GM23338 (cell line): ENCODE results near the gene GBE1. TPM values are rescaled to one million over a fixed set of nuclear protein-coding genes. Genes with fewer than 3 reads are reported as not detected.

Experiments
- ATAC-seq: fragments of 200-7000 bp; cut with Tn5 transposase; 3 replicates; pipeline ENCODE4 v1.9.1; 2020
- DNase-seq: peaks from one replicate; pipeline ENCODE4 v3.0.0-alpha.2; 2015; ENCODE audit warnings: low spot score
- H2AFZ ChIP-seq: fragments of 200-600 bp; sonication (generic); 2 replicates; pipeline ENCODE4 v1.8.0; 2016; ENCODE audit warnings: antibody characterized with exemption, mild to moderate bottlenecking, moderate library complexity
- H3F3A ChIP-seq: fragments of 200-600 bp; sonication (generic); replicated peaks from 2 replicates; pipeline ENCODE4 v1.8.0; 2017; ENCODE audit warnings: antibody characterized with exemption, mixed run types, low read depth
- H3K27ac ChIP-seq: fragments of 200-600 bp; sonication (generic); 2 replicates; pipeline ENCODE4 v1.6.1; 2016; ENCODE audit warnings: low read depth
- H3K27me3 ChIP-seq: fragments of 200-600 bp; sonication (generic); 2 replicates; pipeline ENCODE4 v1.8.0; 2016; ENCODE audit warnings: mild to moderate bottlenecking, mixed run types, moderate library complexity; ENCODE audit not compliant: insufficient read depth
- H3K36me3 ChIP-seq: fragments of 200-600 bp; sonication (generic); 2 replicates; pipeline ENCODE4 v1.8.0; 2016; ENCODE audit warnings: mild to moderate bottlenecking; ENCODE audit not compliant: insufficient read depth
- H3K4me1 ChIP-seq: fragments of 200-600 bp; sonication (generic); 2 replicates; pipeline ENCODE4 v1.8.0; 2016; ENCODE audit warnings: mild to moderate bottlenecking, moderate library complexity; ENCODE audit not compliant: insufficient read depth
- H3K4me2 ChIP-seq: fragments of 200-600 bp; sonication (generic); 2 replicates; pipeline ENCODE4 v1.7.1; 2017; ENCODE audit warnings: mixed run types
- H3K4me3 ChIP-seq: fragments of 200-600 bp; sonication (generic); 2 replicates; pipeline ENCODE4 v1.6.1; 2016; ENCODE audit warnings: mixed run types
- H3K79me2 ChIP-seq: fragments of 200-600 bp; sonication (generic); replicated peaks from 2 replicates; pipeline ENCODE4 v1.8.0; 2017; ENCODE audit warnings: mild to moderate bottlenecking; ENCODE audit not compliant: insufficient read depth
- H3K9me2 ChIP-seq: fragments of 200-600 bp; sonication (generic); 2 replicates; pipeline ENCODE4 v1.8.0; 2017; ENCODE audit not compliant: insufficient read depth
- H4K20me1 ChIP-seq: fragments of 200-600 bp; sonication (generic); replicated peaks from 2 replicates; pipeline ENCODE4 v1.8.0; 2017; ENCODE audit warnings: mild to moderate bottlenecking; ENCODE audit not compliant: insufficient read depth
- H3K27ac Mint-ChIP-seq: 2 replicates; pipeline ENCODE4 v1.8.0; 2020; ENCODE audit warnings: inconsistent platforms, mild to moderate bottlenecking, moderate library complexity, mixed read lengths
- H3K27me3 Mint-ChIP-seq: 3 replicates; pipeline ENCODE4 v1.8.0; 2022; ENCODE audit warnings: low read depth, mild to moderate bottlenecking, moderate library complexity, mixed read lengths, inconsistent platforms; ENCODE audit not compliant: insufficient read depth, poor library complexity
- H3K36me3 Mint-ChIP-seq: 3 replicates; pipeline ENCODE4 v1.8.0; 2021; ENCODE audit warnings: low read depth, mild to moderate bottlenecking, inconsistent platforms, moderate library complexity, mixed read lengths
- H3K4me1 Mint-ChIP-seq: 3 replicates; pipeline ENCODE4 v1.8.0; 2020; ENCODE audit warnings: mild to moderate bottlenecking, inconsistent platforms, mixed read lengths
- H3K4me3 Mint-ChIP-seq: 3 replicates; pipeline ENCODE4 v1.8.0; 2021; ENCODE audit warnings: moderate library complexity, mild to moderate bottlenecking, inconsistent platforms, mixed read lengths
- H3K9me3 Mint-ChIP-seq: 3 replicates; pipeline ENCODE4 v1.8.0; 2020; ENCODE audit warnings: moderate library complexity, mild to moderate bottlenecking, inconsistent platforms, mixed read lengths
- EZH2 ChIP-seq: fragments of 200-600 bp; sonication (generic); IDR thresholded peaks from one replicate; pipeline ENCODE4 v1.8.0; 2017; ENCODE audit warnings: antibody characterized with exemption, mild to moderate bottlenecking, low read depth; ENCODE audit not compliant: unreplicated experiment
- polyA plus RNA-seq: library from polyadenylated mRNA; unstranded; fragments of >200 nt; fragmentation: Nextera tagmentation; extraction: Ambion mirVana; gene quantifications from 2 replicates; pipeline ENCODE4 v1.2.1, GENCODE V29; 2016
- total RNA-seq: library from RNA; depleted of rRNA; stranded (reverse); fragments of >200 nt; shearing (Covaris generic); gene quantifications from 2 replicates; pipeline ENCODE4 v1.2.3, GENCODE V29; 2014
- TF ChIP-seq, protein P1 (sequence below): IDR thresholded peaks from 2 replicates; pipeline ENCODE4 v1.6.1; 2016; ENCODE audit warnings: antibody characterized with exemption
- TF ChIP-seq, protein P2 (sequence below): fragments of 250-450 bp; sonication (Bioruptor Pico); IDR thresholded peaks from 2 replicates; pipeline ENCODE4 v1.5.0; 2020; ENCODE audit warnings: mild to moderate bottlenecking, moderate library complexity
- TF ChIP-seq, protein P3 (sequence below), 2 experiments: fragments of 200-600 bp in 1 of 2; sonication (generic) in 1 of 2; conservative IDR thresholded peaks; 2 replicates each; pipeline versions ENCODE4 v1.5.1 to v1.6.1; 2016 to 2017; ENCODE audit warnings: antibody characterized with exemption in 2 of 2, low read depth in 2 of 2, mild to moderate bottlenecking in 2 of 2, moderate library complexity in 1 of 2
- TF ChIP-seq, protein P4 (sequence below): IDR thresholded peaks from one replicate; pipeline ENCODE4 v1.6.1; 2018; ENCODE audit warnings: antibody characterized with exemption; ENCODE audit not compliant: unreplicated experiment

Gene GBE1
- total and polyA plus RNA-seq, 2 experiments from 2014 or later, result 6.4 to 12.2 TPM

DNA sequence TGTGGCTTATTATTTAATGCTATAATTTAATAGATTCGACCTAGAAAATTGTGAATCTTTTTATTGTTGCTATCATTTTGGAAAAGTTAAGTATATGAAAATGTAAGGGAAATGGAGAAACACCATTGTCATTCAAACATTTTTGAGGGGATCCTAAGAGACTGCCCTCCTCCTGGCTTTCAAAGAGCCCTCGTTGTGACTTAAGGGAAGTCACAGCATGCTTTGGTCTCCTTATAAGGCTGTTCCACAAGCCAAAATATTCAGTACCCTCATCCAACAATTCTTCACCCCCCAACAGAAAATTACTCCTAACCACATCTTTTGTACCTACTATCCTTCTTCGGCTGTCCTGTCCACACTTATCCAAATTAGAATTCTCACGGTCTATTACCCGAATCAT, 140.2 kb downstream of the GBE1 start:
- ATAC-seq (peak; percentile 80), DNase-seq (peak; percentile 44)
- Mint-ChIP-seq H3K4me3 (no peak overlapping the region), H3K36me3 (no peaks in the 10 kb centered on the region), H3K9me3 (no peaks in the 10 kb centered on the region), H3K27ac (no peak overlapping the region), H3K27me3 (no peaks in the 10 kb centered on the region), H3K4me1 (peaks cover 23% of the 10 kb centered on the region)
- Histone ChIP-seq H3K27me3 (no peaks in the 10 kb centered on the region), H2AFZ (no peak overlapping the region), H4K20me1 (no peaks in the 10 kb centered on the region), H3F3A (no peaks in the 10 kb centered on the region), H3K79me2 (no peaks in the 10 kb centered on the region), H3K4me1 (peaks cover 30% of the 10 kb centered on the region), H3K27ac (0 out of 2 replicates have a peak overlapping the region, but pooled peaks have one; percentile 8), H3K4me3 (no peak overlapping the region), H3K4me2 (peak overlapping the region; percentile 3; the same call in 1 of the 2 replicates), H3K36me3 (no peaks in the 10 kb centered on the region), H3K9me2 (no peaks in the 10 kb centered on the region)
- TF ChIP-seq, protein P1, sequence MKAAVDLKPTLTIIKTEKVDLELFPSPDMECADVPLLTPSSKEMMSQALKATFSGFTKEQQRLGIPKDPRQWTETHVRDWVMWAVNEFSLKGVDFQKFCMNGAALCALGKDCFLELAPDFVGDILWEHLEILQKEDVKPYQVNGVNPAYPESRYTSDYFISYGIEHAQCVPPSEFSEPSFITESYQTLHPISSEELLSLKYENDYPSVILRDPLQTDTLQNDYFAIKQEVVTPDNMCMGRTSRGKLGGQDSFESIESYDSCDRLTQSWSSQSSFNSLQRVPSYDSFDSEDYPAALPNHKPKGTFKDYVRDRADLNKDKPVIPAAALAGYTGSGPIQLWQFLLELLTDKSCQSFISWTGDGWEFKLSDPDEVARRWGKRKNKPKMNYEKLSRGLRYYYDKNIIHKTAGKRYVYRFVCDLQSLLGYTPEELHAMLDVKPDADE, result no peak
- TF ChIP-seq, protein P2, sequence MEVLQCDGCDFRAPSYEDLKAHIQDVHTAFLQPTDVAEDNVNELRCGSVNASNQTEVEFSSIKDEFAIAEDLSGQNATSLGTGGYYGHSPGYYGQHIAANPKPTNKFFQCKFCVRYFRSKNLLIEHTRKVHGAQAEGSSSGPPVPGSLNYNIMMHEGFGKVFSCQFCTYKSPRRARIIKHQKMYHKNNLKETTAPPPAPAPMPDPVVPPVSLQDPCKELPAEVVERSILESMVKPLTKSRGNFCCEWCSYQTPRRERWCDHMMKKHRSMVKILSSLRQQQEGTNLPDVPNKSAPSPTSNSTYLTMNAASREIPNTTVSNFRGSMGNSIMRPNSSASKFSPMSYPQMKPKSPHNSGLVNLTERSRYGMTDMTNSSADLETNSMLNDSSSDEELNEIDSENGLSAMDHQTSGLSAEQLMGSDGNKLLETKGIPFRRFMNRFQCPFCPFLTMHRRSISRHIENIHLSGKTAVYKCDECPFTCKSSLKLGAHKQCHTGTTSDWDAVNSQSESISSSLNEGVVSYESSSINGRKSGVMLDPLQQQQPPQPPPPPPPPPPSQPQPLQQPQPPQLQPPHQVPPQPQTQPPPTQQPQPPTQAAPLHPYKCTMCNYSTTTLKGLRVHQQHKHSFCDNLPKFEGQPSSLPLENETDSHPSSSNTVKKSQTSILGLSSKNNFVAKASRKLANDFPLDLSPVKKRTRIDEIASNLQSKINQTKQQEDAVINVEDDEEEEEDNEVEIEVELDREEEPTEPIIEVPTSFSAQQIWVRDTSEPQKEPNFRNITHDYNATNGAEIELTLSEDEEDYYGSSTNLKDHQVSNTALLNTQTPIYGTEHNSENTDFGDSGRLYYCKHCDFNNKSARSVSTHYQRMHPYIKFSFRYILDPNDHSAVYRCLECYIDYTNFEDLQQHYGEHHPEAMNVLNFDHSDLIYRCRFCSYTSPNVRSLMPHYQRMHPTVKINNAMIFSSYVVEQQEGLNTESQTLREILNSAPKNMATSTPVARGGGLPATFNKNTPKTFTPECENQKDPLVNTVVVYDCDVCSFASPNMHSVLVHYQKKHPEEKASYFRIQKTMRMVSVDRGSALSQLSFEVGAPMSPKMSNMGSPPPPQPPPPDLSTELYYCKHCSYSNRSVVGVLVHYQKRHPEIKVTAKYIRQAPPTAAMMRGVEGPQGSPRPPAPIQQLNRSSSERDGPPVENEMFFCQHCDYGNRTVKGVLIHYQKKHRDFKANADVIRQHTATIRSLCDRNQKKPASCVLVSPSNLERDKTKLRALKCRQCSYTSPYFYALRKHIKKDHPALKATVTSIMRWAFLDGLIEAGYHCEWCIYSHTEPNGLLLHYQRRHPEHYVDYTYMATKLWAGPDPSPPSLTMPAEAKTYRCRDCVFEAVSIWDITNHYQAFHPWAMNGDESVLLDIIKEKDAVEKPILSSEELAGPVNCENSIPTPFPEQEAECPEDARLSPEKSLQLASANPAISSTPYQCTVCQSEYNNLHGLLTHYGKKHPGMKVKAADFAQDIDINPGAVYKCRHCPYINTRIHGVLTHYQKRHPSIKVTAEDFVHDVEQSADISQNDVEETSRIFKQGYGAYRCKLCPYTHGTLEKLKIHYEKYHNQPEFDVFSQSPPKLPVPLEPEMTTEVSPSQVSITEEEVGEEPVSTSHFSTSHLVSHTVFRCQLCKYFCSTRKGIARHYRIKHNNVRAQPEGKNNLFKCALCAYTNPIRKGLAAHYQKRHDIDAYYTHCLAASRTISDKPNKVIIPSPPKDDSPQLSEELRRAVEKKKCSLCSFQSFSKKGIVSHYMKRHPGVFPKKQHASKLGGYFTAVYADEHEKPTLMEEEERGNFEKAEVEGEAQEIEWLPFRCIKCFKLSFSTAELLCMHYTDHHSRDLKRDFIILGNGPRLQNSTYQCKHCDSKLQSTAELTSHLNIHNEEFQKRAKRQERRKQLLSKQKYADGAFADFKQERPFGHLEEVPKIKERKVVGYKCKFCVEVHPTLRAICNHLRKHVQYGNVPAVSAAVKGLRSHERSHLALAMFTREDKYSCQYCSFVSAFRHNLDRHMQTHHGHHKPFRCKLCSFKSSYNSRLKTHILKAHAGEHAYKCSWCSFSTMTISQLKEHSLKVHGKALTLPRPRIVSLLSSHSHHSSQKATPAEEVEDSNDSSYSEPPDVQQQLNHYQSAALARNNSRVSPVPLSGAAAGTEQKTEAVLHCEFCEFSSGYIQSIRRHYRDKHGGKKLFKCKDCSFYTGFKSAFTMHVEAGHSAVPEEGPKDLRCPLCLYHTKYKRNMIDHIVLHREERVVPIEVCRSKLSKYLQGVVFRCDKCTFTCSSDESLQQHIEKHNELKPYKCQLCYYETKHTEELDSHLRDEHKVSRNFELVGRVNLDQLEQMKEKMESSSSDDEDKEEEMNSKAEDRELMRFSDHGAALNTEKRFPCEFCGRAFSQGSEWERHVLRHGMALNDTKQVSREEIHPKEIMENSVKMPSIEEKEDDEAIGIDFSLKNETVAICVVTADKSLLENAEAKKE, result 0 out of 2 replicates have a peak, but pooled peaks have one; percentile 32
- TF ChIP-seq, protein P3, sequence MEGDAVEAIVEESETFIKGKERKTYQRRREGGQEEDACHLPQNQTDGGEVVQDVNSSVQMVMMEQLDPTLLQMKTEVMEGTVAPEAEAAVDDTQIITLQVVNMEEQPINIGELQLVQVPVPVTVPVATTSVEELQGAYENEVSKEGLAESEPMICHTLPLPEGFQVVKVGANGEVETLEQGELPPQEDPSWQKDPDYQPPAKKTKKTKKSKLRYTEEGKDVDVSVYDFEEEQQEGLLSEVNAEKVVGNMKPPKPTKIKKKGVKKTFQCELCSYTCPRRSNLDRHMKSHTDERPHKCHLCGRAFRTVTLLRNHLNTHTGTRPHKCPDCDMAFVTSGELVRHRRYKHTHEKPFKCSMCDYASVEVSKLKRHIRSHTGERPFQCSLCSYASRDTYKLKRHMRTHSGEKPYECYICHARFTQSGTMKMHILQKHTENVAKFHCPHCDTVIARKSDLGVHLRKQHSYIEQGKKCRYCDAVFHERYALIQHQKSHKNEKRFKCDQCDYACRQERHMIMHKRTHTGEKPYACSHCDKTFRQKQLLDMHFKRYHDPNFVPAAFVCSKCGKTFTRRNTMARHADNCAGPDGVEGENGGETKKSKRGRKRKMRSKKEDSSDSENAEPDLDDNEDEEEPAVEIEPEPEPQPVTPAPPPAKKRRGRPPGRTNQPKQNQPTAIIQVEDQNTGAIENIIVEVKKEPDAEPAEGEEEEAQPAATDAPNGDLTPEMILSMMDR (conservative IDR thresholded peaks at IDR 0.05; ENCODE audit: low read depth in 2 of 2), result no peak
- TF ChIP-seq, protein P4, sequence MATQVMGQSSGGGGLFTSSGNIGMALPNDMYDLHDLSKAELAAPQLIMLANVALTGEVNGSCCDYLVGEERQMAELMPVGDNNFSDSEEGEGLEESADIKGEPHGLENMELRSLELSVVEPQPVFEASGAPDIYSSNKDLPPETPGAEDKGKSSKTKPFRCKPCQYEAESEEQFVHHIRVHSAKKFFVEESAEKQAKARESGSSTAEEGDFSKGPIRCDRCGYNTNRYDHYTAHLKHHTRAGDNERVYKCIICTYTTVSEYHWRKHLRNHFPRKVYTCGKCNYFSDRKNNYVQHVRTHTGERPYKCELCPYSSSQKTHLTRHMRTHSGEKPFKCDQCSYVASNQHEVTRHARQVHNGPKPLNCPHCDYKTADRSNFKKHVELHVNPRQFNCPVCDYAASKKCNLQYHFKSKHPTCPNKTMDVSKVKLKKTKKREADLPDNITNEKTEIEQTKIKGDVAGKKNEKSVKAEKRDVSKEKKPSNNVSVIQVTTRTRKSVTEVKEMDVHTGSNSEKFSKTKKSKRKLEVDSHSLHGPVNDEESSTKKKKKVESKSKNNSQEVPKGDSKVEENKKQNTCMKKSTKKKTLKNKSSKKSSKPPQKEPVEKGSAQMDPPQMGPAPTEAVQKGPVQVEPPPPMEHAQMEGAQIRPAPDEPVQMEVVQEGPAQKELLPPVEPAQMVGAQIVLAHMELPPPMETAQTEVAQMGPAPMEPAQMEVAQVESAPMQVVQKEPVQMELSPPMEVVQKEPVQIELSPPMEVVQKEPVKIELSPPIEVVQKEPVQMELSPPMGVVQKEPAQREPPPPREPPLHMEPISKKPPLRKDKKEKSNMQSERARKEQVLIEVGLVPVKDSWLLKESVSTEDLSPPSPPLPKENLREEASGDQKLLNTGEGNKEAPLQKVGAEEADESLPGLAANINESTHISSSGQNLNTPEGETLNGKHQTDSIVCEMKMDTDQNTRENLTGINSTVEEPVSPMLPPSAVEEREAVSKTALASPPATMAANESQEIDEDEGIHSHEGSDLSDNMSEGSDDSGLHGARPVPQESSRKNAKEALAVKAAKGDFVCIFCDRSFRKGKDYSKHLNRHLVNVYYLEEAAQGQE, result no peak
- no peak for TF ChIP-seq EZH2
